Cardiac muscle cell (in vitro differentiated cells and primary cell): ENCODE measurements around the gene SSBP2. TPM values are rescaled to one million over a fixed set of nuclear protein-coding genes. Genes with fewer than 3 reads are reported as not detected.

Experiments used
- DNase-seq, 2 donors: peaks; one replicate each; pipeline versions ENCODE4 v3.0.0 to v3.0.0-alpha.2; 2010 to 2017; ENCODE audit warnings: low read depth in 1 of 2, low spot score in 1 of 2
- H3K27ac ChIP-seq: fragments of 200-600 bp; sonication (generic); 2 replicates; pipeline ENCODE4 v1.5.1; 2016
- H3K27me3 ChIP-seq: fragments of 200-600 bp; sonication (generic); 2 replicates; pipeline ENCODE4 v1.6.0; 2016; ENCODE audit warnings: control low read depth
- H3K36me3 ChIP-seq: fragments of 200-600 bp; sonication (generic); 2 replicates; pipeline ENCODE4 v1.5.1; 2016; ENCODE audit warnings: control low read depth
- H3K4me1 ChIP-seq: fragments of 200-600 bp; sonication (generic); 2 replicates; pipeline ENCODE4 v1.8.1; 2017; ENCODE audit warnings: low read depth, mild to moderate bottlenecking, mixed run types
- H3K4me3 ChIP-seq: fragments of 200-600 bp; sonication (generic); 2 replicates; pipeline ENCODE4 v1.5.1; 2016; ENCODE audit warnings: mild to moderate bottlenecking
- H3K9me3 ChIP-seq: fragments of 200-600 bp; sonication (generic); 2 replicates; pipeline ENCODE4 v1.5.1; 2017; ENCODE audit warnings: low read depth, mild to moderate bottlenecking, control low read depth
- polyA plus RNA-seq: library from polyadenylated mRNA; unstranded; fragments of >200 nt; fragmentation: Nextera tagmentation; extraction: Ambion mirVana; gene quantifications from 2 replicates; pipeline ENCODE4 v1.2.1, GENCODE V29; 2016
- total RNA-seq: library from RNA; depleted of rRNA; stranded (reverse); fragments of >200 nt; gene quantifications from 2 replicates; pipeline ENCODE4 v1.2.3, GENCODE V29; 2016
- TF ChIP-seq, protein P1 (sequence below): IDR thresholded peaks from 2 replicates; pipeline ENCODE4 v1.5.1; 2012; ENCODE audit warnings: low read depth, mild to moderate bottlenecking, low read length

The SSBP2 gene
- total and polyA plus RNA-seq, 2 experiments from 2014 or later, result 117 to 174 TPM

DNA sequence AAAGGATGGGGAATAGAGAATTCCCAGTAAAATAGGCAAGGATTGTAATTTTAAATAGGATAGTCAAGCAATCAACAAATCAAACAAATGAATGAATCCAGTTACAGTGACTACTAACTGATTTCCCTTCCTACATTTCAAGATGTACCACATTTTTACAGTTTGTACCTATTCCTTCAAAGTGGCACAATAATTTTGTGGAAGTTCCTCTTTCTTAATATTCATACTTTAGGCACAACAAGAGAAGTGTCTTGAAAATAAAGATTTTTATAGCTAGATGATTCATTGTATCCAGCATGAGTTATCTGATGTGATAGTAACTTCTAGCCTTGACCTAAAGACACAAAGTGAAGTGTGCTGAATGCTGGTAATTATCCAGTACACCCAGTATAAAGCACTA is 234.8 kb downstream of the SSBP2 start:
- TF ChIP-seq, protein P1, sequence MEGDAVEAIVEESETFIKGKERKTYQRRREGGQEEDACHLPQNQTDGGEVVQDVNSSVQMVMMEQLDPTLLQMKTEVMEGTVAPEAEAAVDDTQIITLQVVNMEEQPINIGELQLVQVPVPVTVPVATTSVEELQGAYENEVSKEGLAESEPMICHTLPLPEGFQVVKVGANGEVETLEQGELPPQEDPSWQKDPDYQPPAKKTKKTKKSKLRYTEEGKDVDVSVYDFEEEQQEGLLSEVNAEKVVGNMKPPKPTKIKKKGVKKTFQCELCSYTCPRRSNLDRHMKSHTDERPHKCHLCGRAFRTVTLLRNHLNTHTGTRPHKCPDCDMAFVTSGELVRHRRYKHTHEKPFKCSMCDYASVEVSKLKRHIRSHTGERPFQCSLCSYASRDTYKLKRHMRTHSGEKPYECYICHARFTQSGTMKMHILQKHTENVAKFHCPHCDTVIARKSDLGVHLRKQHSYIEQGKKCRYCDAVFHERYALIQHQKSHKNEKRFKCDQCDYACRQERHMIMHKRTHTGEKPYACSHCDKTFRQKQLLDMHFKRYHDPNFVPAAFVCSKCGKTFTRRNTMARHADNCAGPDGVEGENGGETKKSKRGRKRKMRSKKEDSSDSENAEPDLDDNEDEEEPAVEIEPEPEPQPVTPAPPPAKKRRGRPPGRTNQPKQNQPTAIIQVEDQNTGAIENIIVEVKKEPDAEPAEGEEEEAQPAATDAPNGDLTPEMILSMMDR, result no peak
- DNase-seq, result no peak
- no peaks in the 10 kb centered on the region for H3K4me1 ChIP-seq

DNA sequence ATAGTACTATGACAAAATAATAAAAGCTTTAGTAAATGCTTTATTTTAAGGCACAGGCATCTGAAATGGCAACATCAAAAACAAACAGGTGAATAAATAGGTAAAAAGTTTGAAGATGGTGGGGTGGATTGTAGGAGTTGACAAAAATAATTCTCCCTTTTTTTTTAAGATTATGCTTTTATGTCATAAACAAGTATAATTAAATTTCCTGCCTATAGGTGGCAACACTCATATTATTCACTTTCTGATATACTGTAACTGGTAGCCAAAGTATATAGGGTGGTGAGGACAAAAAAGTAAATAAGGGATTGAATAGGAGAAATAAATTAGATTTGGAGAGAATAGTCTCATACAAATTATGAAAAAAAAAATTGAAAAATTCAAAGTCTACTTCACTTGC is 236.9 kb downstream of the SSBP2 start:
- Histone ChIP-seq H3K27ac (no peak overlapping the region), H3K4me1 (peaks cover 5% of the 10 kb centered on the region), H3K4me3 (no peak overlapping the region), H3K9me3 (no peaks in the 10 kb centered on the region), H3K36me3 (peaks cover 3% of the 10 kb centered on the region), H3K27me3 (no peaks in the 10 kb centered on the region)
- DNase-seq, result peak in 1 of 2 donors; percentile 30
- TF ChIP-seq, protein P1, result peak; percentile 26

More for the DNA sequence above, 234.8 kb downstream of the SSBP2 start:
- Histone ChIP-seq H3K27me3 (no peaks in the 10 kb centered on the region), H3K27ac (no peak overlapping the region), H3K9me3 (no peaks in the 10 kb centered on the region), H3K4me3 (no peak overlapping the region), H3K36me3 (peaks cover 3% of the 10 kb centered on the region)

DNA sequence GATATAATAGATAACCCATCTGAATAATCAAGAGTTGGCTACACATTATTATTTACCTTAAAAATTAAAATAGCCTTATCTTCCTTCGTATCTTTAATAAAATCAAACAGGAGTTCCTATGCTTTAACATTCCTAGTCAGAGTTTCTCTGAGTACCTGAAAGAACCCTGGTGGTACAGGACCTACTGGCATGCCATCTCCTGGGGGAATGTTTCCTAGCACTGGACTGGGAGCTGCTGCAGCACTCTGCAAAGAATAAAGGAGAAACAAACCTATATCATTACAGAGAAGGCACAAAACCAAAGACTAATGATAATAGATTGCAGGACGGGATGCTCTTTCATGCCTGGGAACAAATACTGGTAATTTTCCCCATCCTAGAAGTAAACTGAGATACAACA is 237.4 kb downstream of the SSBP2 start:
- H3K9me3 ChIP-seq, result no peaks in the 10 kb centered on the region
- peaks cover 6% of the 10 kb centered on the region for H3K4me1 ChIP-seq
- DNase-seq, result no peak
- H3K4me3 ChIP-seq, result no peak overlapping the region
- H3K36me3 ChIP-seq, result peaks cover 3% of the 10 kb centered on the region
- TF ChIP-seq, protein P1, result no peak
- H3K27me3 ChIP-seq, result no peaks in the 10 kb centered on the region
- H3K27ac ChIP-seq, result no peak overlapping the region

DNA sequence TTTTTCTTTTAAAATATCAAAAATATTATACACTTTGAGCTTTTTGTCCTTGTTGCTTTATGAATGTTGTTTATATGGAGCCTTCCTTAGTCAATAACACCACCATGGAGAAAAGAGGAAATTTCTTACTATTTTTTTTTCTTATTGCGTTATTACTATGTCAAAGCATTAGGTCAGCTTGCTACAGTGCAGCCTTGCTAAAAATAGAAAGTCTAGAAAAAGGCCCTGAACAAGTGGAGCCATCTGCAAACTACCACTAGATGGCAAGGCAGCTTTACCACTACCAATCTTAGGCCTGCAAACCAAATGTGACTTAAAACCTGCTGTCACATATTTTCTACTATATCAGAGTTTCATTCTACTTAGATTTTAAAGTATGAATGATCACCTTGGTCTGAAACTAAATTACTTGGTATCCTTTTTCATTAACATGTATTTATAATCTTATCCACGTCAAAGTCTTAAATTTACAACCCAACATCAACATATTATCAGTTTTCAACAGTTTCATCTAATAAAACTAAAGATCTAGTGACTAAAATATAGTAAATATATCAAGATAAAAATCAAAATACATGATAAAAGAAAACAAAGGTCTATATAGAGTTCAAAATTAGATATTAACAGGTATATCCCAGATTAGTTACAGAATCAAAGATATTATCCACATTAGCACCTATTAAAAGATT is 243.9 kb downstream of the SSBP2 start:
- Histone ChIP-seq H3K27me3 (no peaks in the 10 kb centered on the region), H3K4me1 (peaks cover 33% of the 10 kb centered on the region), H3K27ac (peak overlapping the region; percentile 79), H3K36me3 (no peaks in the 10 kb centered on the region), H3K4me3 (no peak overlapping the region), H3K9me3 (no peaks in the 10 kb centered on the region)
- TF ChIP-seq, protein P1, result peak; percentile 90
- peak; percentile 86 to 94 for DNase-seq

DNA sequence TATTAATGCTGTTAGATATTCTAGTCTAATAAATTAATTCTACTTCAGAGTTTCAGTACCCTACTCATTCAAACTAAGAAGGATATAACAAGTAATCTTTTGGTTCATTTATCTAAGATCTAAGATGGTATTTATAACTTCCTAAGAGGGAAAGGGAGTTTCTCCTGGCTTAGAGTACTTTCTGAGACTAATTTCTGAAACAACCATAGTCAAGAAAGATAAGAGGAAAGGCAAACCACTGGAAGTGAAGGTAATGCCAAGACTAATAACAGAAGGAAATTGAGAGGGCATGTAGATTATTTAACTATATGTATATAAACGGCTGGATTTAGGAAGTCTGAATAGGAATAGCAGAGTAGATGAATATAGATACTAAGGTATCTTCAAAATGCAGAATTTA is 244.5 kb downstream of the SSBP2 start:
- Histone ChIP-seq H3K4me1 (peaks cover 33% of the 10 kb centered on the region), H3K36me3 (no peaks in the 10 kb centered on the region), H3K27ac (peak overlapping the region; percentile 30), H3K27me3 (no peaks in the 10 kb centered on the region), H3K4me3 (no peak overlapping the region), H3K9me3 (no peaks in the 10 kb centered on the region)
- DNase-seq, result no peak
- TF ChIP-seq, protein P1, result no peak
